ENCODE results near the gene ZCCHC7. TPM values are rescaled to one million over a fixed set of nuclear protein-coding genes. Genes with fewer than 3 reads are reported as not detected.

The ZCCHC7 gene
- total and polyA plus RNA-seq, 2 experiments from 2014 or later: 29.8 to 38.8 TPM

GRCh38 chr9:37341704-37342103 lies 221.3 kb downstream of the ZCCHC7 start:
- H3K4me2 ChIP-seq: no peak overlapping the region
- Mint-ChIP-seq H3K4me1 (peaks cover 22% of the 10 kb centered on the region), H3K4me3 (no peak overlapping the region), H3K27me3 (ENCODE audit: insufficient read depth, low read depth, poor library complexity) (no peaks in the 10 kb centered on the region), H3K36me3 (ENCODE audit: low read depth) (no peaks in the 10 kb centered on the region), H3K27ac (no peak overlapping the region), H3K9me3 (no peaks in the 10 kb centered on the region)
- H3K9me2 ChIP-seq (ENCODE audit: insufficient read depth): no peaks in the 10 kb centered on the region
- no peak overlapping the region for H3K27ac ChIP-seq (ENCODE audit: low read depth)
- peaks cover 4% of the 10 kb centered on the region for H4K20me1 ChIP-seq (replicated peaks; ENCODE audit: insufficient read depth)
- H3K79me2 ChIP-seq (replicated peaks; ENCODE audit: insufficient read depth): no peaks in the 10 kb centered on the region
- no peak for DNase-seq (ENCODE audit: low spot score)
- H3K4me1 ChIP-seq (ENCODE audit: insufficient read depth): peaks cover 31% of the 10 kb centered on the region
- peak; percentile 77 for ATAC-seq
- no peak for TF ChIP-seq CTCF (conservative IDR thresholded peaks at IDR 0.05; ENCODE audit: low read depth in 2 of 2)
- TF ChIP-seq ZNF114 (CRISPR knock-in tag; IDR thresholded peaks at IDR 0.05): no peak
- TF ChIP-seq CREB1 (CRISPR knock-in tag; IDR thresholded peaks at IDR 0.05; ENCODE audit: low read depth): no peak
- TF ChIP-seq EZH2 (IDR thresholded peaks at IDR 0.05; ENCODE audit: low read depth, unreplicated experiment): no peak
- no peak for TF ChIP-seq NANOG (IDR thresholded peaks at IDR 0.05; ENCODE audit: borderline replicate concordance)
- TF ChIP-seq ETS1 (IDR thresholded peaks at IDR 0.05): no peak
- TF ChIP-seq ZNF331 (CRISPR knock-in tag; IDR thresholded peaks at IDR 0.05; ENCODE audit: low read depth): no peak
- TF ChIP-seq ZNF462 (CRISPR knock-in tag; IDR thresholded peaks at IDR 0.05): no peak
- TF ChIP-seq JUNB (IDR thresholded peaks at IDR 0.05; ENCODE audit: unreplicated experiment): no peak
- TF ChIP-seq EZH2phosphoT487 (IDR thresholded peaks at IDR 0.05; ENCODE audit: unreplicated experiment): no peak
- TF ChIP-seq POLR2AphosphoS5 (IDR thresholded peaks at IDR 0.05; ENCODE audit: low read depth): no peak
- TF ChIP-seq, protein P1, sequence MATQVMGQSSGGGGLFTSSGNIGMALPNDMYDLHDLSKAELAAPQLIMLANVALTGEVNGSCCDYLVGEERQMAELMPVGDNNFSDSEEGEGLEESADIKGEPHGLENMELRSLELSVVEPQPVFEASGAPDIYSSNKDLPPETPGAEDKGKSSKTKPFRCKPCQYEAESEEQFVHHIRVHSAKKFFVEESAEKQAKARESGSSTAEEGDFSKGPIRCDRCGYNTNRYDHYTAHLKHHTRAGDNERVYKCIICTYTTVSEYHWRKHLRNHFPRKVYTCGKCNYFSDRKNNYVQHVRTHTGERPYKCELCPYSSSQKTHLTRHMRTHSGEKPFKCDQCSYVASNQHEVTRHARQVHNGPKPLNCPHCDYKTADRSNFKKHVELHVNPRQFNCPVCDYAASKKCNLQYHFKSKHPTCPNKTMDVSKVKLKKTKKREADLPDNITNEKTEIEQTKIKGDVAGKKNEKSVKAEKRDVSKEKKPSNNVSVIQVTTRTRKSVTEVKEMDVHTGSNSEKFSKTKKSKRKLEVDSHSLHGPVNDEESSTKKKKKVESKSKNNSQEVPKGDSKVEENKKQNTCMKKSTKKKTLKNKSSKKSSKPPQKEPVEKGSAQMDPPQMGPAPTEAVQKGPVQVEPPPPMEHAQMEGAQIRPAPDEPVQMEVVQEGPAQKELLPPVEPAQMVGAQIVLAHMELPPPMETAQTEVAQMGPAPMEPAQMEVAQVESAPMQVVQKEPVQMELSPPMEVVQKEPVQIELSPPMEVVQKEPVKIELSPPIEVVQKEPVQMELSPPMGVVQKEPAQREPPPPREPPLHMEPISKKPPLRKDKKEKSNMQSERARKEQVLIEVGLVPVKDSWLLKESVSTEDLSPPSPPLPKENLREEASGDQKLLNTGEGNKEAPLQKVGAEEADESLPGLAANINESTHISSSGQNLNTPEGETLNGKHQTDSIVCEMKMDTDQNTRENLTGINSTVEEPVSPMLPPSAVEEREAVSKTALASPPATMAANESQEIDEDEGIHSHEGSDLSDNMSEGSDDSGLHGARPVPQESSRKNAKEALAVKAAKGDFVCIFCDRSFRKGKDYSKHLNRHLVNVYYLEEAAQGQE (IDR thresholded peaks at IDR 0.05; ENCODE audit: unreplicated experiment): no peak
- no peak for TF ChIP-seq STAT1 (IDR thresholded peaks at IDR 0.05; ENCODE audit: unreplicated experiment)
- H3K4me3 ChIP-seq: no peak overlapping the region
- no peaks in the 10 kb centered on the region for H3K36me3 ChIP-seq (ENCODE audit: insufficient read depth)
- no peaks in the 10 kb centered on the region for H3F3A ChIP-seq (replicated peaks; ENCODE audit: low read depth)
- H2AFZ ChIP-seq: no peak overlapping the region
- no peaks in the 10 kb centered on the region for H3K27me3 ChIP-seq (ENCODE audit: insufficient read depth)
